C4-2B (cell line): ENCODE results near the gene PCDHB10.

ENCODE experiments used
- ZFX ChIP-seq: fragments of 450-650 bp; IDR thresholded peaks from 2 replicates; pipeline ENCODE4 v1.6.1; 2017
- TF ChIP-seq, protein P1 (sequence below): fragments of 450-650 bp; conservative IDR thresholded peaks from 2 replicates; pipeline ENCODE4 v1.5.1; 2017; ENCODE audit warnings: mild to moderate bottlenecking

DNA sequence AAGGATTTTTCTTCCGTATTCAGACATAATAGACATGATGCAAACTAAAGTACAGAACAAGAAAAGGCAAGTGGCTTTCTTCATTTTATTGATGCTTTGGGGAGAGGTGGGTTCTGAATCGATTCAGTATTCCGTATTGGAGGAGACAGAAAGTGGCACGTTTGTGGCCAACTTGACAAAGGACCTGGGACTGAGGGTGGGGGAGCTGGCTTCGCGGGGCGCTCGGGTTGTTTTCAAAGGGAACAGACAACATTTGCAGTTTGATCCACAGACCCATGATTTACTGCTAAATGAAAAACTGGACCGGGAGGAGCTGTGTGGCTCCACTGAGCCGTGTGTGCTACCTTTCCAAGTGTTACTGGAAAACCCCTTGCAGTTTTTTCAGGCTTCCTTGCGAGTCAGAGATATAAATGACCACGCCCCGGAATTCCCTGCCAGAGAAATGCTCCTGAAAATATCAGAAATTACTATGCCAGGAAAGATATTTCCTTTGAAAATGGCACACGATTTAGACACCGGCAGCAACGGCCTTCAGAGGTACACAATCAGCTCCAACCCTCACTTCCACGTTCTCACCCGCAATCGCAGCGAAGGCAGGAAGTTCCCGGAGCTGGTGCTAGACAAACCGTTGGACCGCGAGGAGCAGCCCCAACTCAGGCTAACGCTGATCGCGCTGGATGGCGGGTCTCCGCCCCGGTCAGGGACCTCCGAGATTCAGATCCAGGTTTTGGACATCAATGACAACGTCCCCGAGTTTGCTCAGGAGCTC, 41.7 kb upstream of the PCDHB10 start:
- TF ChIP-seq, protein P1, sequence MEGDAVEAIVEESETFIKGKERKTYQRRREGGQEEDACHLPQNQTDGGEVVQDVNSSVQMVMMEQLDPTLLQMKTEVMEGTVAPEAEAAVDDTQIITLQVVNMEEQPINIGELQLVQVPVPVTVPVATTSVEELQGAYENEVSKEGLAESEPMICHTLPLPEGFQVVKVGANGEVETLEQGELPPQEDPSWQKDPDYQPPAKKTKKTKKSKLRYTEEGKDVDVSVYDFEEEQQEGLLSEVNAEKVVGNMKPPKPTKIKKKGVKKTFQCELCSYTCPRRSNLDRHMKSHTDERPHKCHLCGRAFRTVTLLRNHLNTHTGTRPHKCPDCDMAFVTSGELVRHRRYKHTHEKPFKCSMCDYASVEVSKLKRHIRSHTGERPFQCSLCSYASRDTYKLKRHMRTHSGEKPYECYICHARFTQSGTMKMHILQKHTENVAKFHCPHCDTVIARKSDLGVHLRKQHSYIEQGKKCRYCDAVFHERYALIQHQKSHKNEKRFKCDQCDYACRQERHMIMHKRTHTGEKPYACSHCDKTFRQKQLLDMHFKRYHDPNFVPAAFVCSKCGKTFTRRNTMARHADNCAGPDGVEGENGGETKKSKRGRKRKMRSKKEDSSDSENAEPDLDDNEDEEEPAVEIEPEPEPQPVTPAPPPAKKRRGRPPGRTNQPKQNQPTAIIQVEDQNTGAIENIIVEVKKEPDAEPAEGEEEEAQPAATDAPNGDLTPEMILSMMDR, result no peak; the same call in 1 of the 2 replicates
- TF ChIP-seq ZFX, result no peak
